HG03342 (cell line): ENCODE results near the gene RGS21.
"Not testable (repeated sequence)": the region's sequence is repeated elsewhere in the genome, so short reads cannot be mapped to it uniquely, and the experiment has no call there.

Source experiments
- ATAC-seq: cut with Tn5 transposase; IDR thresholded peaks from one replicate; pipeline ENCODE4 v1.9.1; 2021; ENCODE audit warnings: mild to moderate bottlenecking, moderate library complexity; ENCODE audit not compliant: unreplicated experiment

Gene RGS21

GRCh38 chr1:192316942-192317450, at the start of gene RGS21:
RGS21 (plus strand) TSS chr1:192316992; CDS start chr1:192343037, 26,045 bp downstream.
- no peak for ATAC-seq

GRCh38 chr1:192268468-192269052, 48.2 kb upstream of the RGS21 start:
- ATAC-seq, result no peak

- ATAC-seq, result no peak
Observed at GRCh38 chr1:192270398-192270797, 46.4 kb upstream of the RGS21 start.

GRCh38 chr1:192272732-192273131, 44.1 kb upstream of the RGS21 start:
- ATAC-seq, result no peak

- no peak for ATAC-seq
Observed at GRCh38 chr1:192274588-192274987, 42.2 kb upstream of the RGS21 start.

GRCh38 chr1:192277635-192278034, 39.2 kb upstream of the RGS21 start:
- no peak for ATAC-seq

GRCh38 chr1:192284927-192285326, 31.9 kb upstream of the RGS21 start:
- no peak for ATAC-seq

- no peak for ATAC-seq
Observed at GRCh38 chr1:192303029-192303428, 13.8 kb upstream of the RGS21 start.

- not testable (repeated sequence) for ATAC-seq
Observed at GRCh38 chr1:192308314-192308713, 8.5 kb upstream of the RGS21 start.

GRCh38 chr1:192311281-192311680, 5.5 kb upstream of the RGS21 start:
- no peak for ATAC-seq

- ATAC-seq, result no peak
Observed at GRCh38 chr1:192327997-192328396, 11.2 kb downstream of the RGS21 start.

GRCh38 chr1:192342842-192343241, 26.1 kb downstream of the RGS21 start:
- ATAC-seq, result no peak

GRCh38 chr1:192343344-192343743, 26.6 kb downstream of the RGS21 start:
- ATAC-seq, result no peak

GRCh38 chr1:192349314-192349713, 32.5 kb downstream of the RGS21 start:
- no peak for ATAC-seq

GRCh38 chr1:192350356-192350755, 33.6 kb downstream of the RGS21 start:
- no peak for ATAC-seq

GRCh38 chr1:192351550-192351949, 34.8 kb downstream of the RGS21 start:
- no peak for ATAC-seq

GRCh38 chr1:192357924-192358323, 41.1 kb downstream of the RGS21 start:
- ATAC-seq, result no peak

- no peak for ATAC-seq
Observed at GRCh38 chr1:192358402-192358801, 41.6 kb downstream of the RGS21 start.

- no peak for ATAC-seq
Observed at GRCh38 chr1:192358822-192359221, 42.0 kb downstream of the RGS21 start.

- ATAC-seq, result peak; percentile 46
Observed at GRCh38 chr1:192363177-192363576, 46.4 kb downstream of the RGS21 start.

- no peak for ATAC-seq
Observed at GRCh38 chr1:192367436-192367835, 50.6 kb downstream of the RGS21 start.

GRCh38 chr1:192375306-192375705, 58.5 kb downstream of the RGS21 start:
- no peak for ATAC-seq

GRCh38 chr1:192376374-192376773, 59.6 kb downstream of the RGS21 start:
- no peak for ATAC-seq
